GM21515 (cell line): ENCODE measurements around the gene CDY2A.
"Not testable (repeated sequence)": the region's sequence is repeated elsewhere in the genome, so short reads cannot be mapped to it uniquely, and the experiment has no call there.

Source experiments
- ATAC-seq: cut with Tn5 transposase; IDR thresholded peaks from one replicate; pipeline ENCODE4 v1.9.1; 2021; ENCODE audit not compliant: unreplicated experiment

Gene CDY2A

GRCh38 chrY:18025487-18025886 is at the start of gene CDY2A:
Gene CDY2A, plus strand, starts transcription at chrY:18025787. Its CDS starts 328 bp downstream, at chrY:18026115.
- ATAC-seq, result not testable (repeated sequence)

GRCh38 chrY:17997586-17997985 is 28.0 kb upstream of the CDY2A start:
- not testable (repeated sequence) for ATAC-seq

- not testable (repeated sequence) for ATAC-seq
Measured at GRCh38 chrY:17998266-17998665, 27.3 kb upstream of the CDY2A start.

GRCh38 chrY:18023897-18024296 is 1.7 kb upstream of the CDY2A start:
- ATAC-seq, result not testable (repeated sequence)

- not testable (repeated sequence) for ATAC-seq
Measured at GRCh38 chrY:18028845-18029244, 3.3 kb downstream of the CDY2A start.

- not testable (repeated sequence) for ATAC-seq
Measured at GRCh38 chrY:18030178-18030577, 4.6 kb downstream of the CDY2A start.

- ATAC-seq, result not testable (repeated sequence)
Measured at GRCh38 chrY:18034100-18034814, 8.7 kb downstream of the CDY2A start.

GRCh38 chrY:18034864-18035263 is 9.3 kb downstream of the CDY2A start:
- not testable (repeated sequence) for ATAC-seq

- not testable (repeated sequence) for ATAC-seq
Measured at GRCh38 chrY:18044990-18045389, 19.4 kb downstream of the CDY2A start.

- ATAC-seq, result not testable (repeated sequence)
Measured at GRCh38 chrY:18048149-18049040, 22.8 kb downstream of the CDY2A start.

GRCh38 chrY:18049061-18049460 is 23.5 kb downstream of the CDY2A start:
- ATAC-seq, result not testable (repeated sequence)

- not testable (repeated sequence) for ATAC-seq
Measured at GRCh38 chrY:18056473-18056872, 30.9 kb downstream of the CDY2A start.

GRCh38 chrY:18073464-18073863 is 47.9 kb downstream of the CDY2A start:
- ATAC-seq, result not testable (repeated sequence)
